Neutrophil (primary cell): ENCODE measurements around the gene STPG1.

Experiments used
- H3K27ac ChIP-seq: fragments of 200-600 bp; sonication (generic); 2 replicates; pipeline ENCODE4 v1.5.1; 2016; ENCODE audit warnings: mild to moderate bottlenecking, moderate library complexity
- H3K27me3 ChIP-seq: fragments of 200-600 bp; sonication (generic); 2 replicates; pipeline ENCODE4 v1.6.0; 2016; ENCODE audit warnings: mild to moderate bottlenecking
- H3K36me3 ChIP-seq: fragments of 200-600 bp; sonication (generic); 2 replicates; pipeline ENCODE4 v1.5.1; 2017
- H3K4me1 ChIP-seq, 2 experiments: fragments of 200-600 bp in 1 of 2; sonication (generic) in 1 of 2; 1 replicate in 1 of 2; 2 replicates in 1 of 2; pipeline versions ENCODE4 v1.5.1 to v1.6.1; 2013 to 2016; ENCODE audit warnings: low read depth in 1 of 2, low read length in 1 of 2, mild to moderate bottlenecking in 1 of 2, moderate library complexity in 1 of 2; ENCODE audit not compliant: control insufficient read depth in 1 of 2, insufficient read depth in 1 of 2
- H3K4me3 ChIP-seq, 2 experiments: fragments of 200-600 bp in 1 of 2; sonication (generic) in 1 of 2; 1 replicate in 1 of 2; 2 replicates in 1 of 2; pipeline ENCODE4 v1.5.1; 2013 to 2016; ENCODE audit warnings: low read depth in 1 of 2, low read length in 1 of 2, mild to moderate bottlenecking in 1 of 2, moderate library complexity in 1 of 2
- H3K9me3 ChIP-seq: fragments of 200-600 bp; sonication (generic); 2 replicates; pipeline ENCODE4 v1.5.1; 2016
- TF ChIP-seq, protein P1 (sequence below): fragments of 200-600 bp; sonication (generic); IDR thresholded peaks from 2 replicates; pipeline ENCODE4 v1.5.1; 2016; ENCODE audit warnings: antibody characterized with exemption

STPG1 gene

GRCh38 chr1:24347159-24347934 is 66.2 kb downstream of the STPG1 start:
- Histone ChIP-seq H3K4me1 (no peaks in the 10 kb centered on the region), H3K9me3 (no peaks in the 10 kb centered on the region), H3K4me3 (no peak overlapping the region), H3K27me3 (peaks cover 8% of the 10 kb centered on the region), H3K36me3 (no peaks in the 10 kb centered on the region), H3K27ac (no peak overlapping the region)
- TF ChIP-seq, protein P1, sequence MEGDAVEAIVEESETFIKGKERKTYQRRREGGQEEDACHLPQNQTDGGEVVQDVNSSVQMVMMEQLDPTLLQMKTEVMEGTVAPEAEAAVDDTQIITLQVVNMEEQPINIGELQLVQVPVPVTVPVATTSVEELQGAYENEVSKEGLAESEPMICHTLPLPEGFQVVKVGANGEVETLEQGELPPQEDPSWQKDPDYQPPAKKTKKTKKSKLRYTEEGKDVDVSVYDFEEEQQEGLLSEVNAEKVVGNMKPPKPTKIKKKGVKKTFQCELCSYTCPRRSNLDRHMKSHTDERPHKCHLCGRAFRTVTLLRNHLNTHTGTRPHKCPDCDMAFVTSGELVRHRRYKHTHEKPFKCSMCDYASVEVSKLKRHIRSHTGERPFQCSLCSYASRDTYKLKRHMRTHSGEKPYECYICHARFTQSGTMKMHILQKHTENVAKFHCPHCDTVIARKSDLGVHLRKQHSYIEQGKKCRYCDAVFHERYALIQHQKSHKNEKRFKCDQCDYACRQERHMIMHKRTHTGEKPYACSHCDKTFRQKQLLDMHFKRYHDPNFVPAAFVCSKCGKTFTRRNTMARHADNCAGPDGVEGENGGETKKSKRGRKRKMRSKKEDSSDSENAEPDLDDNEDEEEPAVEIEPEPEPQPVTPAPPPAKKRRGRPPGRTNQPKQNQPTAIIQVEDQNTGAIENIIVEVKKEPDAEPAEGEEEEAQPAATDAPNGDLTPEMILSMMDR: no peak

DNA sequence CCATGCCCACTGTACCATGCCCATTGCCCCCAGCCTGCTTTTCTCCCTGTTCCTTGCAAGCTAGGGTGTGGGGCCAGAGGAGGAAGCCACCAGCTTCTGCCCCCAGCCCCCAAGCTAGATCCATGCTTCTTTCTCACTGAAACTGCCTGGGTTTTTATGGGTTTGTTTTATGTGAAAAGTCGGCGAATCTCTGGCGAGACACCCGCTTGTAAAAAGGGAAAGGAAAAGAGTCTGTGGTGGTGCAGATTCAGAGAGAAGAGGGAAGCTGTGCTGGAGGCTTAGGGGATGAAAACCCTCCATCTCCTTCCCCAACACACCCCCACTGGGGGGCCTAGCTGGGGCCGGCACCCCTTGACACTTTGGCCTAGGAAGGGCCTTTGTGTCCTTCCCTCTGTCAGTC is 68.2 kb downstream of the STPG1 start:
- H3K4me3 ChIP-seq: no peak overlapping the region
- H3K27me3 ChIP-seq: peaks cover 8% of the 10 kb centered on the region
- no peaks in the 10 kb centered on the region for H3K36me3 ChIP-seq
- TF ChIP-seq, protein P1: no peak
- no peaks in the 10 kb centered on the region for H3K9me3 ChIP-seq
- no peaks in the 10 kb centered on the region for H3K4me1 ChIP-seq
- no peak overlapping the region for H3K27ac ChIP-seq

DNA sequence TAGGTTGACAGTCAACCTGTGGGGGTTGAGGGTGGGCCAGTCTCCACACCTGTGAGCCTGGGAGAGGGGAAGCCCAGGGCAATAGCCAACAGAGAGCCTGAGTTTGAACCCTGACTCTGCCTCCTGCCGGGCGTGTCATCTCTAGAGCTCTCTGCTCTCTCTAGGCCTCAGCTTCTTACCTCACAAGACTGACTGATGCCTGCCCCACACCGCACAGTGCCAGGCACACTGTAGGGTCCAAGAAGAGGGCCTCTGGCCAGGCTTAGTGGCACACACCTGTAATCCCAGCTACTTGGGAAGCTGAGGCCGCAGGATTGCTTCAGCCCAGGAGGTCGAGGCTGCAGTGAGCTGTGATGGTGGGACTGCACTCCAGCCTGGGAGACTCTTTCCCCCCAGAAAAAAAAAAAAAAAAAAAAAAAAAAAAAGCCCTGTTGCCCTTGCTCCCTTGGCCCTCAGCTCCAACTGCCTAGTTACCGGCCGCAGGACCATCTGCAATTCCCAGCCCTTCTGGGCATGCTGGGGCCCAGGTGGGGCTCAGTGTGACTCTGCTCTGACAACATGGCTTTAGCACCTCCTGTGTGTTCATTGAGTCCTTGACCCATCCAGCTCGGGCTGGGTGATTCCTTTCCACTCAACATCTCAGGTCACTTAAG is 69.4 kb downstream of the STPG1 start:
- TF ChIP-seq, protein P1: no peak
- Histone ChIP-seq H3K27me3 (peaks cover 8% of the 10 kb centered on the region), H3K4me3 (no peak overlapping the region), H3K9me3 (no peaks in the 10 kb centered on the region), H3K27ac (no peak overlapping the region), H3K4me1 (no peaks in the 10 kb centered on the region), H3K36me3 (no peaks in the 10 kb centered on the region)

DNA sequence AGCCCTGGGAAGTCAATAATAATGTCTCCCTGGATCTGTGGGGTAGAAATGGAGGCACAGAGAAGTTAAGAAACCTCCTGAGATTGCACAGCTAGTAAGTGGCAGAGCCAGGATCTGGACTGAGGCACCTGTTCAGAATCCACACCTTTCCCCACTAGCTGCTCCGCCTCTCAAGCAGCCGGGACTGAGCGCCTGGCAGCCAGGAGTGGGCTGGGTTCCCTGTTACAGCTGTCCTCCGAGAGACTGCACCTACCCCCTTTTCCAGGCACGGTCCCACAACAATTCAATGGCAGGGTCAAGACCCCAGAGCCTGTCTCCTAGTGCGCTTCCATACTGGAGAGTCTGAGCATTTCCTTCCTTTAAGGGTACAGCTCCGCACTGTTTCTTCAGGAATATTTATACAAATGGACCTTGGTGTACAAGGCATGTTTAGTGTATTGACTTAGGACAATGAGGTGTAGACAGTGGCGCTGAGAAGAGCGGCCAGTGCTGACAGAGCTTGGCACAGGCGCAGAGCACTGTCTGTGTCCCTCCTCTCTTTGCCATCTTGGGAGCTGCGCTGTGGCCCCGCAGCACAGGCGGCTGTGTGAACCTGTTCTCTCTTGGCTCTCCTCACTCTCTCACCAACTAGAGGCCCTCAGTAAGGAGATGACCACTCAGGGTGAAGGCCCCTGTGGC is 70.0 kb downstream of the STPG1 start:
- Histone ChIP-seq H3K4me1 (no peaks in the 10 kb centered on the region), H3K4me3 (no peak overlapping the region), H3K27ac (no peak overlapping the region), H3K27me3 (peaks cover 8% of the 10 kb centered on the region), H3K9me3 (no peaks in the 10 kb centered on the region), H3K36me3 (no peaks in the 10 kb centered on the region)
- TF ChIP-seq, protein P1: no peak

- H3K4me3 ChIP-seq: no peak overlapping the region
- peaks cover 8% of the 10 kb centered on the region for H3K27me3 ChIP-seq
- no peak overlapping the region for H3K27ac ChIP-seq
- TF ChIP-seq, protein P1: no peak
- H3K36me3 ChIP-seq: no peaks in the 10 kb centered on the region
- no peaks in the 10 kb centered on the region for H3K4me1 ChIP-seq
- no peaks in the 10 kb centered on the region for H3K9me3 ChIP-seq
Measured at GRCh38 chr1:24341260-24341659, 72.3 kb downstream of the STPG1 start.
